Brain microvascular endothelial cell (primary cell): ENCODE measurements around the gene FBXO3.

Experiments used
- DNase-seq: peaks from one replicate; pipeline ENCODE4 v3.0.0-alpha.2; 2020
- H3K27ac ChIP-seq: fragments of 250-450 bp; sonication (Bioruptor Pico); 2 replicates; pipeline ENCODE4 v1.5.1; 2020; ENCODE audit warnings: mild to moderate bottlenecking, moderate library complexity
- H3K27me3 ChIP-seq: fragments of 250-450 bp; sonication (Bioruptor Pico); replicated peaks from 2 replicates; pipeline ENCODE4 v1.5.1; 2020; ENCODE audit warnings: mild to moderate bottlenecking
- H3K36me3 ChIP-seq: fragments of 250-450 bp; sonication (Bioruptor Pico); replicated peaks from 2 replicates; pipeline ENCODE4 v1.5.1; 2020; ENCODE audit warnings: mild to moderate bottlenecking
- H3K4me3 ChIP-seq: 2 replicates; pipeline ENCODE4 v1.5.1; 2011; ENCODE audit warnings: low read depth, mild to moderate bottlenecking, control low read depth, low read length, moderate library complexity
- CTCF ChIP-seq: IDR thresholded peaks from 2 replicates; pipeline ENCODE4 v1.5.1; 2011; ENCODE audit warnings: low read depth, mild to moderate bottlenecking, moderate library complexity, low read length, control low read depth, inconsistent platforms; ENCODE audit errors: missing control alignments
- in situ Hi-C: cut with HindIII; loops from 2 replicates; pipeline ENCODE4 v1.10.0; 2017; ENCODE audit warnings: low sequenced_read_pairs, low pct_ligation_motif_present

Gene FBXO3

GRCh38 chr11:33722590-33723234 lies 51.6 kb downstream of the FBXO3 start:
- Histone ChIP-seq H3K27ac (peak overlapping the region; percentile 99), H3K4me3 (no peak overlapping the region), H3K36me3 (peaks cover 46% of the 10 kb centered on the region), H3K27me3 (no peaks in the 10 kb centered on the region)
- TF ChIP-seq CTCF, result no peak
- in situ Hi-C loops, result no loop called here
- peak; percentile 88 for DNase-seq

- H3K27me3 ChIP-seq, result no peaks in the 10 kb centered on the region
- no peak overlapping the region for H3K4me3 ChIP-seq
- DNase-seq, result no peak
- peaks cover 54% of the 10 kb centered on the region for H3K36me3 ChIP-seq
- in situ Hi-C loops, result no loop called here
- TF ChIP-seq CTCF, result no peak
- H3K27ac ChIP-seq, result peak overlapping the region; percentile 99
These were observed 52.3 kb downstream of the FBXO3 start for GRCh38 chr11:33721984-33722383.

- Histone ChIP-seq H3K4me3 (no peak overlapping the region), H3K27ac (peak overlapping the region; percentile 99), H3K36me3 (peaks cover 59% of the 10 kb centered on the region), H3K27me3 (no peaks in the 10 kb centered on the region)
- in situ Hi-C loops, result no loop called here
- TF ChIP-seq CTCF, result no peak
- DNase-seq, result peak; percentile 74
These were observed 52.9 kb downstream of the FBXO3 start for GRCh38 chr11:33721426-33721825.

DNA sequence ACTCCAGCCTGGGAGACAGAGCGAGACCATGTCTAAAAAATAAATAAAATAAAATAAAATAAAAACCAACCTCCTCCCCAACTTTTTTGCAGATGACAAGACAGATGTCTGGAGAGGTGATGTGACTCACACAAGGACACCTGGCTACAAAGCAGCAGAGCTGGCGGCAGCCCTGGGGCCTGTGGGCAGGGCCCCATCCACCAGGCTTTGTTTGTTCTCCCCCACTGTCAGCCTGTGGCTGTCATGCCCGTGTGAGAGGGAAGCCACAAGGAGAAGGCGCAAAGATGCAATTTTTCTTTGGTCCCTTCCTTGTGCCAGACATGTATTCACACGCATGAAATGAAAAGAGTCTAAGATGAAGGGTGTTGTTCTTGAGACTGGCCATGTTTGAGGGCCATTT lies 54.7 kb downstream of the FBXO3 start:
- in situ Hi-C loops, result no loop called here
- Histone ChIP-seq H3K36me3 (peaks cover 74% of the 10 kb centered on the region), H3K27me3 (no peaks in the 10 kb centered on the region), H3K4me3 (no peak overlapping the region), H3K27ac (peak overlapping the region; percentile 31)
- no peak for TF ChIP-seq CTCF
- DNase-seq, result no peak

DNA sequence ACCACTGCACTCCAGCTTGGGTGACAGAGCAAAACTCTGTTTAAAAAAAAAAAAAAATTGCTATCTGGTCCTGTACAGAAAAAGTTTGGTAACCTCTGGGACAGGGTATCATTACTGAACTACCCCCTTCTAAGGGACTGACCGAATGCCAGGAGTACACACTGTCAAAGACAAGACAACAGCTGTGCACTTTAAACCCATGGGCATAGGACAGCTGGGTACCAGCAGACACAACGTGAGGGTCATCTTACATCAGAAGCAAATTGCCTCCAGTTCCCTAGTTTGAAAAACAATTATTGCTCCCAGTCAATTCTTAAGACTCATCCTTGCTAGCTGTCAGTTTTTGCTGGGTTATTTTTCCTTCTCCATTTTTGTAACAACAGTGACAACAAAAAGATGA lies 55.9 kb downstream of the FBXO3 start:
- H3K27me3 ChIP-seq, result no peaks in the 10 kb centered on the region
- no peak overlapping the region for H3K27ac ChIP-seq
- peaks cover 83% of the 10 kb centered on the region for H3K36me3 ChIP-seq
- in situ Hi-C loops, result no loop called here
- H3K4me3 ChIP-seq, result no peak overlapping the region
- TF ChIP-seq CTCF, result no peak
- DNase-seq, result no peak

GRCh38 chr11:33716243-33716642 lies 58.1 kb downstream of the FBXO3 start:
- in situ Hi-C loops, result no loop called here
- Histone ChIP-seq H3K27me3 (no peaks in the 10 kb centered on the region), H3K4me3 (no peak overlapping the region), H3K36me3 (peaks cover 89% of the 10 kb centered on the region), H3K27ac (no peak overlapping the region)
- TF ChIP-seq CTCF, result peak; percentile 44
- DNase-seq, result no peak
